Measurements from ENCODE around the gene RHOT1.
"Not testable (repeated sequence)": the region's sequence is repeated elsewhere in the genome, so short reads cannot be mapped to it uniquely, and the experiment has no call there.

DNA sequence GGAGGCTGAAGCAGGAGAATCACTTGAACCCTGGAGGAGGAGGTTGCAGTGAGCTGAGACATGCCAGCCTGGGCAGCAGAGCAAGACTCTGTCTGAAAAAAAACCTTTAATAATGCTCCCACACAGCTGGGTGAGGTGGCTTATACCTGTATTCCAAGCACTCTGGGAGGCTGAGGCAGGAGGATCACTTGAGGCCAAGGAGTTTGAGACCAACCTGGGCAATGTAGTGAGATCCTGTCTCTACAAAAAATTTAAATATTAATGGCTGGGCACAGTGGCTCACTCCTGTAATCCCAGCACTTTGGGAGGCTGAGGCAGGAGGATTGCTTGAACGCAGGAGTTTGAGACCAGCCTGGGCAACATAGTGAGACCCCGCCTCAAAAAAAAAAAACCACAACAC is 2.1 kb downstream of the RHOT1 start:
- not testable (repeated sequence) for TF ChIP-seq CTCF (IDR thresholded peaks at IDR 0.05 in 8 of 11, conservative IDR thresholded peaks at IDR 0.05 in 3 of 11); POLR2A (IDR thresholded peaks at IDR 0.05); POLR2AphosphoS5 (IDR thresholded peaks at IDR 0.05)
